Measurements from ENCODE around the gene TIMM13.

Gene TIMM13

DNA sequence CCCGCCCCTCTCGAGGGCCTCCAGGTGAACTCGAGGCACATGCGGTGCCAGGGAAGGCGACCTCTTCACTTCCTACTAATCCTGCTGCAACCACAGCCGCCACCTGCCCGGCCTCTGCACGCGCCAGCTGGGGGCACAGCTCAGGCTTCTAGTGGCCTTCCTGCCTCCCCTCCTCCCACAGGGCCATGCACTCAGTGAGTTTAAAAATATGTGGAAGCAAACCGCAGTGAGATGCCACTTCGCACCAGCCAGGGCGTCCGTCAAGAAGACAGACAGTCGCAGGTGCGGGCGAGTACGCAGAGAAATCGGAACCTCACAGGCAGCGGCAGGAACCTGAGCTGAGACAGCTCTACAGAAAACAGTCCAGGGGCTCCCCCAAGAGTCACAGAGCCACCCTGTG, 19.0 kb upstream of the TIMM13 start:
- Mint-ChIP-seq H3K36me3 (peaks cover 30% of the 10 kb centered on the region), H3K27ac (peak overlapping the region; percentile 86), H3K9me3 (no peaks in the 10 kb centered on the region), H3K4me3 (peak overlapping the region; percentile 48), H3K27me3 (no peaks in the 10 kb centered on the region), H3K4me1 (peaks cover 23% of the 10 kb centered on the region)
- peak; percentile 49 for DNase-seq
- CTCF ChIA-PET = interaction anchor here (0.9 to 1.1 kb wide), 2 partner anchors 18 to 168 kb away, joined by 3 read pairs; no protein-coding TSS in a partner anchor

DNA sequence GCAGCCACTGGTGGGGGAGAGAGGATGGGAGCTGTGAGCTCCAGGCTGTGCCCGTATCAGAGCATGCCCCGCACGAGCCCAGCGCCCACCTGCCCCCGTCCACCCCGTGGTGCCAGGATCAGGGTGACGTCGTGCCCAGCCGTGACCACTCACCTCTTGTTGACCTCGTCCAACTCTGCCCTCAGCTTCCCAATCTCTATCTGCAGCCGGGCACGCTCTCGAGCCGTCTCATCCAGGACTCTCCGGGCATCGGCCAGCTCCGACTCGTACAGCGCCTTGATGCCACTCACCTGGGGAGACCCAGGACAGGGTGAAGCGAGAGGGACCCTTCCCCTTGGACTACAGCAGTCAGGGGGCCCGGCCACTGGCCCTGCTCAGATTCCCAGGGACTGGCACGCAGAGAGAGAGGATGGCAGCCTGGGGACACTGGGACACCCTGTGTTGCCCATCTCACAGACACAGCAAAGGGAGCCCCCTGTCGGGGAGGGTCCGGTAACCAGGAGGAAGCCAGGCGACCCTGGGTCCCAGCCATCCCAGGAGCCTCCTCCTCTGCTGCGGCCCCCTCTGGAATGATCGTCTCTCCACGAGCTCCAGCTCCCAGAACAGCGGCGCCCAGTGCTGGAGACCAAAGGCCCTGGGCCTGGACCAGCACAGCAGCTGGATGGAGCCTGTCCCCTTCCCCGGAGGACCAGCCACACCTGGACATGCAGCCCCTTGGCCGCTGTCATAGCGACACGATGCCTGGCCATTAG, 17.0 kb upstream of the TIMM13 start:
- Mint-ChIP-seq H3K9me3 (no peaks in the 10 kb centered on the region), H3K36me3 (peaks cover 30% of the 10 kb centered on the region), H3K4me1 (peaks cover 23% of the 10 kb centered on the region), H3K27me3 (no peaks in the 10 kb centered on the region), H3K27ac (no peak overlapping the region), H3K4me3 (no peak overlapping the region)
- CTCF ChIA-PET = no interaction called here
- no peak for DNase-seq

DNA sequence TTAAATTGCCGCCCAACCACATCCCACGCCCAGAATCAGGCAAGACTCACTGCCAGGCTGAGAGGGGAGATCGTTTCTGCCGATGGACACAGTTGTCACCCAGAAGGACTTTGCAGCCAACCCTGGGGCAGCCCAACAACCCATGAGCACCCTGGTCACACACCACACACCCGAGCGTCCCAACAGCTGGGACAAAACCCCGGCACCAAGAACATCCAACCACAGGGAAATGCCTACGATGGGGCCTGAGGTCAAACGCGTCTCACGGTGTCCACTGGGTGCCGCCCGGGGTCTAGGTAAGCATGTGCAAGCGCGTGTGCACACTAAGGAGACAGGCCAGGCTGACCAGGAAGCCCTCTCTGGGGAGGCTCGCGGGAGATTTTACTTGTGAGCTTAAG, 16.4 kb upstream of the TIMM13 start:
- Mint-ChIP-seq H3K9me3 (no peaks in the 10 kb centered on the region), H3K36me3 (peaks cover 29% of the 10 kb centered on the region), H3K27ac (no peak overlapping the region), H3K4me1 (peaks cover 20% of the 10 kb centered on the region), H3K4me3 (no peak overlapping the region), H3K27me3 (no peaks in the 10 kb centered on the region)
- CTCF ChIA-PET = interaction anchor here (1.2 kb wide), 1 partner anchor 170 kb away, joined by 3 read pairs; no protein-coding TSS in a partner anchor
- no peak for DNase-seq

DNA sequence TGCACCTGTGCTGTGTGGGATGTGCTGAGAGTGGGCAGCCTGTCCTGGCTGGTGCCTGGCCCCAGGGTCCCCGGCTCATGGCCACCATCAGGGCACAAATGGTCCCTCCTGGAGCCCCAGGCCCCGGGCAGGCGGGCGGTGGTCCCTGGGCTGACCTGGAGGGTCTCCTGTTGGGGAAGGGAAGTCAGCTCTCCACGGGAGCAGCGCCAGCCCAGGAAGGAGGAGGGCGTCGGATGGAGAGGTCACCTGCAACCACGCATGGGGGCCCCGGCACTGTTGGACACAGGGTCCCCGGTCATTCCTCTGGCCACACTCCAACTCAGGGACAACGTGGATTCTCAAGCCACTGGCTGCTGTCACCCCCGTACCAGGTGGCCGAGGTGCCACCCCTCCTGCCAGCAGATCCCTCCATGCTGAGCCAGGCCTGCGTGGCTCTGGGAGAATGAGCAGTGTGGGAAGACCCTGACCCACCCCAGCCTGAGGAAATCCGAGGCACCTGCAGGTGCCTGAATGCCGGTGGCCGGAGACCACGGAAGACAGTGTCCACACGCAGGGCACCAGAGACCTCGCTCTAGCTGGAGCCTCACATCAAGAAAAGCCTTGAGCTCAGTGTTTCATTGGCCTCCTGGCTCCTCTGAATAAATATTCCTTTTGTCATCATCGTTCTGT, 15.9 kb upstream of the TIMM13 start:
- H3K4me3 Mint-ChIP-seq = no peak overlapping the region
- peaks cover 28% of the 10 kb centered on the region for H3K36me3 Mint-ChIP-seq
- no peaks in the 10 kb centered on the region for H3K9me3 Mint-ChIP-seq
- DNase-seq = no peak
- no peak overlapping the region for H3K27ac Mint-ChIP-seq
- CTCF ChIA-PET = interaction anchor here (1.2 kb wide), 1 partner anchor 170 kb away, joined by 3 read pairs; no protein-coding TSS in a partner anchor
- H3K27me3 Mint-ChIP-seq = no peaks in the 10 kb centered on the region
- H3K4me1 Mint-ChIP-seq = peaks cover 18% of the 10 kb centered on the region

DNA sequence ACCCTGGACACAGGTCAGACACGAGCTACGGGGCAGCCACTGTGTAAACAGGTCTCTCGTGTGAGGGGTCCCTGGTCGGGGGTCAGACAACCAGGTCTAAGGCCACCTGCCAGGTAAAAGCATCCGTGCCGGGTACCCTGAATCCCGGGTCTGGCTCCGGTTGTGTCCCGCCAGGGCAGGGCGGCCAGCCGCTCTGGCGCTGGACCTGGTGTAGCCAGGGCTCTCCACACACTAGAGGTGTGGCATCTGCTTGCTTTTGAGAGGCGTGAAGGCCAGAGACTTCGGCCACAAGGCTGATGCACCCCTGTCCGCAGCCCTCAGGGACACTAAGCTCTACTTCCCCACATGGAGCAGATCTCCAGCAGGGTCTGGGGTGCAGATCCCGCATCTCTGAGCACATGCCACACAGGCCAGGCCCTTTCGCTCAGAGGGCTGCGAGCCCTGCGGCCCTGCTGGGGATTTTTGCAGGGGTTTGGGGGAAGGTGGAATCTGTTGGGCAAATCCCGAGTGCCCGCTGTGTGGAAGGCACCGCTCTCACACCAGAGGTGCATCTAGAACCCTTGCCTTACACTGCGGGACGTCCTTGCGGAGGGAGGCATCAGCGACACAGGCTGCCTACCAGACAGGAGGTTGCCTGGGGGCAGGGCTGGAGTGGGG, 13.8 kb upstream of the TIMM13 start:
- Mint-ChIP-seq H3K36me3 (peaks cover 28% of the 10 kb centered on the region), H3K27me3 (no peaks in the 10 kb centered on the region), H3K9me3 (no peaks in the 10 kb centered on the region), H3K4me1 (peaks cover under 1% of the 10 kb centered on the region), H3K4me3 (no peak overlapping the region), H3K27ac (no peak overlapping the region)
- CTCF ChIA-PET = no interaction called here
- no peak for DNase-seq

DNA sequence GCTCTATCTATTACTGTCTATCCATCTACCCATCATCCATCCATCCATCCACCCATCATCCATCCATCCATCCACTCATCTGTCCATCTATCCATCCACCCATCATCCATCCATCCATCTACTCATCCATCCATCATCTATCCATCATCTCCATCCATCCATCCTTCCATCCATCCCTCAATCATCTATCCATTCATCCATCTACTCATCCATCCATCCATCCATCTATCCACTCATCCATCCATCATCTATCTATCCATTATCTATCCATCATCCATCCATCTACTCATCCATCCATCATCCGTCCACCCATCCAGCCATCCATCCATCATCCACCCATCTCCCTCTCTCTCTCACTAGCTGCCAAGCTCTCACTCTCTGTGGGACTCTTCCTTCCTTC, 13.1 kb upstream of the TIMM13 start:
- Mint-ChIP-seq H3K4me1 (no peaks in the 10 kb centered on the region), H3K36me3 (peaks cover 29% of the 10 kb centered on the region), H3K27me3 (no peaks in the 10 kb centered on the region), H3K9me3 (no peaks in the 10 kb centered on the region), H3K4me3 (no peak overlapping the region), H3K27ac (no peak overlapping the region)
- CTCF ChIA-PET = no interaction called here
- no peak for DNase-seq

DNA sequence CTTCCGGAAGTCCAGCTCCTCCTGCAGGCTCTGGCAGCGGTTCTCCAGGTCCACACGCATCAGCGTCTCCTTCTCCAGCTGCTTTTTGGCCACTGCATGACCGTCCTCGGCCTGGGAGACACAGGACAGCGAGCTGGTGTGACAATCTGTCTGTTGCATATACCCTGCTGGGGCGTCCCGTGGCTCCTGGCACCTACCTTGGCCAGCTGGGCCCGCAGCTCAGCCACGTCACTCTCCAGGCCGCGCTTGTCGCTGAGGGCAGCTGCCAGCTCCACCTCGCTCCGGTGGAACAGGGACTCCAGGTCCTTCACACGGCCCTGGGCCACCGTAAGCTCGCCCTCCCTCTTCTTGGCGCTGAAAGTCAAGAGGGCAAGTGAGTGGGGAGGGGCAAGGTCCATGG, 10.8 kb upstream of the TIMM13 start:
- H3K27me3 Mint-ChIP-seq = no peaks in the 10 kb centered on the region

DNA sequence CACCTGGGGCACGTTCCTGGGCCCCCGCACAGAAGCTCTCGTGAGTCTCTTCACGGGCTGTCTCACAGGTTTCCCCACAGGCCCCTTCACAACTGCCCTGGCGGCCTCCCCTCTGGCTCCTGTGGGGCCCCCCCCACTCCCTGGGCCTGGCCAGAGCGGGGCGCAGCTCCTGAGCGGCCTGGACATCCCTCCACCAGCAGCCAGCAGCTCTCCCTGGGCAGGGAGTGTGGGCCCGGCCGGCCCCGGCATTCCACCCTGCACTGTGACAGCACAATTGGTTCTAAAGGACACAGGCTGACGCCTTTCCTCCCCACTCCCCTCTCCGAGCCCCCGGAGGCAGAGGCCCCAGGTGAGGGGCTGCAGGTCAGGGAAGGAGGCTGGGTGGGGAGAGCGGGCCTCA, 9.5 kb upstream of the TIMM13 start:
- H3K27me3 Mint-ChIP-seq = no peaks in the 10 kb centered on the region
- H3K4me3 Mint-ChIP-seq = no peak overlapping the region
- H3K9me3 Mint-ChIP-seq = no peaks in the 10 kb centered on the region
- no peak overlapping the region for H3K27ac Mint-ChIP-seq
- peaks cover 25% of the 10 kb centered on the region for H3K36me3 Mint-ChIP-seq
- CTCF ChIA-PET = no interaction called here
- H3K4me1 Mint-ChIP-seq = no peaks in the 10 kb centered on the region
- no peak for DNase-seq

More for the DNA sequence above, 10.8 kb upstream of the TIMM13 start:
- DNase-seq = no peak
- no peak overlapping the region for H3K27ac Mint-ChIP-seq
- no peak overlapping the region for H3K4me3 Mint-ChIP-seq
- no peaks in the 10 kb centered on the region for H3K9me3 Mint-ChIP-seq
- CTCF ChIA-PET = interaction anchor here (1.0 kb wide), 1 partner anchor 8 kb away, joined by 3 read pairs; no protein-coding TSS in a partner anchor
- H3K4me1 Mint-ChIP-seq = no peaks in the 10 kb centered on the region
- H3K36me3 Mint-ChIP-seq = peaks cover 28% of the 10 kb centered on the region

DNA sequence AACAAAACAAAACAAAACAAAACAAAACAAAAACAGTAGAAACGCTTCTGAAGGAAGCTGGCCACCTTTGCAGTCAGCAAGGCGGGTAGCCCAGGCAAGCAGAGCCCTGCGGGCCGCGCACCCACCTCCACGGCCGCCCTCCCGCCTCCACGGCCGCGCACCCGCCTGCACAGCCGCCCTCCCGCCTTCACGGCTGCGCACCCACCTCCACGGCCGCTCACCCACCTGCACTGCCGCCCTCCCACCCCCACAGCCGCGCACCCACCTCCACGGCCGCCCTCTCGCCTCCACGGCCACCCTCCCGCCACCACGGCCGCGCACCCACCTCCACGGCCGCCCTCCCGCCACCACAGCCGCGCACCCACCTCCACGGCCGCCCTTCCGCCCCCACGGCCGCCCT, 9.0 kb upstream of the TIMM13 start:
- Mint-ChIP-seq H3K27ac (no peak overlapping the region), H3K4me3 (no peak overlapping the region), H3K4me1 (no peaks in the 10 kb centered on the region), H3K9me3 (no peaks in the 10 kb centered on the region), H3K36me3 (peaks cover 22% of the 10 kb centered on the region), H3K27me3 (no peaks in the 10 kb centered on the region)
- CTCF ChIA-PET = no interaction called here
- DNase-seq = no peak

DNA sequence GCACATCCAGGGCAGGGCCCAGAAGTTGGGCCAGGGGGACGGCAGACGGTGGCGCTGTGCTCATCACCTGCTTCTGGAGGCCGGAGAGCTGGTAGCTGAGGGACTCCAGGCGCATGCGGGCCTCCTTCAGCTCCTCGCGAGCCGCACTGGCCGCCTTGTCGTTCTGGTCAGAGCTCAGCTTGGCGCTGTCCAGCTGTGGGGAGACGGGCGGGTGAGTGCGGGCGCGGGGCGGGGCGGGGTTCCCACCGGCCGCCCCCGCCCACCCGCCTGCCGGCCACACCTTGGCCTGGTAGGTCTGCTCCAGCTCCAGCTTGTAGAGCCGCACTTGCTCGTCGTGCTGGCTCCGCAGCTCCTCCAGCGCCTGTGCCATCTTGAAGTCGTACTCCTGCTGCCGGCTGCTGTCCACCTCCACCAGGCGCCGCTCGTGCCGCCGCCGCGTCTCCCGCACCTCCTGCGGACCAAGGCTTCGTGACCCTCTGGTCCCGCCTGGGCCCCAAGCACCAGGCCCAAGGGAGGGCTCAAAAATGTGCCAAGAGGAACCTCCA, 7.4 kb upstream of the TIMM13 start:
- Mint-ChIP-seq H3K4me3 (no peak overlapping the region), H3K9me3 (no peaks in the 10 kb centered on the region), H3K27me3 (no peaks in the 10 kb centered on the region), H3K36me3 (peaks cover 21% of the 10 kb centered on the region), H3K4me1 (no peaks in the 10 kb centered on the region), H3K27ac (no peak overlapping the region)
- CTCF ChIA-PET = no interaction called here
- no peak for DNase-seq

DNA sequence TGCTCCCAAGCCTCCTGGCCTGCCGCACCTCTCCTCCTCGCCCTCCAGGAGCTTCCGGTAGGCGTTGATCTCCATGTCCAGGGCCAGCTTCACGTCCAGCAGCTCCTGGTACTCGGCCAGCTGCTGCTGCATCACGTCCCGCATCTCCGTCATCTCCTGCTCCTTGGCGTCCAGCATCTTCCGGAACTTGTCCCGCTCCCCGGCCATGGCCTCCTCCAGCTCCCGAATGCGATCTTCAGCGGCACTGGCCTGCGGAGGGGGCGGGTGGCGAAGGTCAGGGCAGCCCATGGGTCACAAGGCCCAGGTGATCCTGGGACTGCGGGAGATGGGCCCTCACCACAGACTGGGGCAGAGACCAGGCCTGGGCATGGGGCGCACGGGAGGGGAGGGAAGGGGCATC, 6.9 kb upstream of the TIMM13 start:
- H3K36me3 Mint-ChIP-seq = peaks cover 23% of the 10 kb centered on the region
- CTCF ChIA-PET = no interaction called here
- no peaks in the 10 kb centered on the region for H3K27me3 Mint-ChIP-seq
- H3K4me1 Mint-ChIP-seq = peaks cover 2% of the 10 kb centered on the region
- DNase-seq = no peak
- no peak overlapping the region for H3K27ac Mint-ChIP-seq
- no peaks in the 10 kb centered on the region for H3K9me3 Mint-ChIP-seq
- no peak overlapping the region for H3K4me3 Mint-ChIP-seq

DNA sequence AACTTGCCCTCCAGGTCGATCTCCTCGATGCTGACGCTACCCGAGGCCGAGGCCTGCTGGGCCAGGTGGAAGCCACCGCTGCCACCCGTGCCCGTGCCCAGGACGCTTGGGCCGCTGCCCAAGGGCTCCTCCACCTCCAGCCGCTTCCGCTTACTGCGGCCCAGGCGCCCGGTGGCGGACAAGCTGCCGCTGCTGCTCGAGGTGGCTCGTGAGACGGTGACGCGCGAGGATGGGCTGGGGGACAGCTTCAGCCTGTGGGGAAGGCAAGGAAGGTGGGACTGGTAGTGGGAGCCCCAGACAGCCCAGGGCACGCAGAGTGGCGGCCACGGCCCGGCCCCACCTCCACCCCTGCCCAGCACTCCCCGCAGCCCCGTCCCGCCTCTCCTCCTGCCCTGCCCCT, 6.5 kb upstream of the TIMM13 start:
- CTCF ChIA-PET = no interaction called here

DNA sequence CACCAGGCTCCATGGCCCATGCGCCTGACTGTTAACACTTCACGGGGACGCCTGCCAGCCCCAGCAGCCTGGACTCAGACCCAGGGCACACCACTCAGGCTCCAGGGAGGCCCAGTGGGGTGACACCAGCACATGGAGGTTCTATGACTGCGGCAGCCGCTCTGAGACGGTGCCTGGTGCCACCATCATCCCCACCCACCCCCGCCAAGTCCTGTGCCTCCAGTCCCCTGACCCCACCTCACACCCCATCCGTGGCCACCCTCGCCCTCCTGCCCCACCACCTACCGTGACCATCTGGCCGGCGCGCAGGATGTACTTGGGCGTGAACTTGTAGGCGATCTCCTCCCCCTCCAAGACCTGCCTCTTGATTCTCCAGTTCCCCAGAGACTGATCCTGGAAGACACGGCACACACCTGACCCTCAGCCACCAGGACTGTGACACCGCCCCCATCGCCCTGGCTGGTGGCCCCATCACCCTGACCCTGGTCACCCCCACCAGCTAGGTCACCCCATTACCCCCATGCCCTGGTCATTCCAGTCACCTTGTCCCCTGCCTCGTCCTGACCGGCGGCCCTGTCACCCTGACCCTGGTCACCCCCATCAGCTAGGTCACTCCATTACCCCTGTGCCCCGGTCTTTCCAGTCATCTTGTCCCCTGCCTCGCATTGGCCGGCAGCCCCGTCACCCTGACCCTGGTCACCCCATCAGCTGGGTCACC, 4.9 kb upstream of the TIMM13 start:
- peaks cover 9% of the 10 kb centered on the region for H3K4me1 Mint-ChIP-seq
- no peak for DNase-seq
- CTCF ChIA-PET = no interaction called here
- H3K36me3 Mint-ChIP-seq = peaks cover 22% of the 10 kb centered on the region
- peaks cover 6% of the 10 kb centered on the region for H3K27me3 Mint-ChIP-seq
- no peak overlapping the region for H3K27ac Mint-ChIP-seq
- H3K4me3 Mint-ChIP-seq = no peak overlapping the region
- no peaks in the 10 kb centered on the region for H3K9me3 Mint-ChIP-seq

More for the DNA sequence above, 6.5 kb upstream of the TIMM13 start:
- Mint-ChIP-seq H3K9me3 (no peaks in the 10 kb centered on the region), H3K36me3 (peaks cover 23% of the 10 kb centered on the region), H3K4me1 (peaks cover 2% of the 10 kb centered on the region), H3K4me3 (no peak overlapping the region), H3K27ac (no peak overlapping the region), H3K27me3 (no peaks in the 10 kb centered on the region)
- no peak for DNase-seq

All from activated naive CD4-positive, alpha-beta T cell treated with anti-CD3 and anti-CD28 coated beads, Interleukin-2, amount 10 ng/mL, durations not matched to agents 7 days and 5 days (primary cell).